ENCODE data around the gene PLA2G4D.

PLA2G4D gene, protein sequence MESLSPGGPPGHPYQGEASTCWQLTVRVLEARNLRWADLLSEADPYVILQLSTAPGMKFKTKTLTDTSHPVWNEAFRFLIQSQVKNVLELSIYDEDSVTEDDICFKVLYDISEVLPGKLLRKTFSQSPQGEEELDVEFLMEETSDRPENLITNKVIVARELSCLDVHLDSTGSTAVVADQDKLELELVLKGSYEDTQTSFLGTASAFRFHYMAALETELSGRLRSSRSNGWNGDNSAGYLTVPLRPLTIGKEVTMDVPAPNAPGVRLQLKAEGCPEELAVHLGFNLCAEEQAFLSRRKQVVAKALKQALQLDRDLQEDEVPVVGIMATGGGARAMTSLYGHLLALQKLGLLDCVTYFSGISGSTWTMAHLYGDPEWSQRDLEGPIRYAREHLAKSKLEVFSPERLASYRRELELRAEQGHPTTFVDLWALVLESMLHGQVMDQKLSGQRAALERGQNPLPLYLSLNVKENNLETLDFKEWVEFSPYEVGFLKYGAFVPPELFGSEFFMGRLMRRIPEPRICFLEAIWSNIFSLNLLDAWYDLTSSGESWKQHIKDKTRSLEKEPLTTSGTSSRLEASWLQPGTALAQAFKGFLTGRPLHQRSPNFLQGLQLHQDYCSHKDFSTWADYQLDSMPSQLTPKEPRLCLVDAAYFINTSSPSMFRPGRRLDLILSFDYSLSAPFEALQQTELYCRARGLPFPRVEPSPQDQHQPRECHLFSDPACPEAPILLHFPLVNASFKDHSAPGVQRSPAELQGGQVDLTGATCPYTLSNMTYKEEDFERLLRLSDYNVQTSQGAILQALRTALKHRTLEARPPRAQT

DNA sequence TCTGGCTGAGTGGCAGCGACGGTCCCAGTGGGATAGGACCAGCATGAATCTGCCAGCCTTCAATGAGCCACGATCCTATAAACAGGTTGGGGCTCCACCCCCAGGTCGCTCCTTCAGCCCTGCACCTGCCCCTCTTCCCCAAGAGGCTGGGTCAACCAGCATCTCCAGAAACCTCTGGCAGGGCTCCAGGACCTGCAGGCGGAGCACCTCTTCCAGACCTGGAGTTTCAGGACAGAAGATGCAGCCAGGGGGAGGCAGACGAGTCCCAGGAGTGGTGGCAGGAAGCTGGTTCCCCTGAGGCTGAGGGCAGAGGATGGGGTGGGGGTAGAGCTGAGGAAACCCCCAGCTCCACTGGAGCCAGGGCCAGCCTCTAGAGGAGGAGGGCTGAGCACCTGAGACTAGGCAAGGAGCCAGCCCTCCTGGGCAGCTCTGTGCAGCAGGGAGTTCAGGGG is at the start of gene PLA2G4D:
Gene PLA2G4D (minus strand): TSS at position 51 of the 452 bp plus-strand sequence. CDS start 103 bp downstream, outside the sequence.
- no peak for DNase-seq

DNA sequence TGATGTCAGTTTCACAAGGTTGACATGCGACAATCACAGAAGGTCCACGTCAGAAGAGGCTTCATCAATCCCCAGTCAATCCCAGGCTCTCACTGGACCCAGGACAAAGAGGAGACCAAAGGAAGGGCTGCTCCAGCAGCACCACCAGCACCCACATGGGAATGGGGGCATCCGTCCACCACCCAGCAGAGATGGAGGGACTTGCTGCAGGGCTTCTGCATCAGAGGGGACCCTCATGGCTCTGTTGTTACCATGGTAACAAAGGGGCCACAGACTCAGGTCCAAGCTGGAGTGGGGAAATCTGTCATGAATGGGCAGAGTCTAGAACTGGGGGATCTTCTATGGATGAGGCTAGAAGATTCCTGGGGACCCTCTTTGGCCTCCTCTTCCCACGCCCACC is 49.0 kb upstream of the PLA2G4D start:
- DNase-seq = no peak

DNA sequence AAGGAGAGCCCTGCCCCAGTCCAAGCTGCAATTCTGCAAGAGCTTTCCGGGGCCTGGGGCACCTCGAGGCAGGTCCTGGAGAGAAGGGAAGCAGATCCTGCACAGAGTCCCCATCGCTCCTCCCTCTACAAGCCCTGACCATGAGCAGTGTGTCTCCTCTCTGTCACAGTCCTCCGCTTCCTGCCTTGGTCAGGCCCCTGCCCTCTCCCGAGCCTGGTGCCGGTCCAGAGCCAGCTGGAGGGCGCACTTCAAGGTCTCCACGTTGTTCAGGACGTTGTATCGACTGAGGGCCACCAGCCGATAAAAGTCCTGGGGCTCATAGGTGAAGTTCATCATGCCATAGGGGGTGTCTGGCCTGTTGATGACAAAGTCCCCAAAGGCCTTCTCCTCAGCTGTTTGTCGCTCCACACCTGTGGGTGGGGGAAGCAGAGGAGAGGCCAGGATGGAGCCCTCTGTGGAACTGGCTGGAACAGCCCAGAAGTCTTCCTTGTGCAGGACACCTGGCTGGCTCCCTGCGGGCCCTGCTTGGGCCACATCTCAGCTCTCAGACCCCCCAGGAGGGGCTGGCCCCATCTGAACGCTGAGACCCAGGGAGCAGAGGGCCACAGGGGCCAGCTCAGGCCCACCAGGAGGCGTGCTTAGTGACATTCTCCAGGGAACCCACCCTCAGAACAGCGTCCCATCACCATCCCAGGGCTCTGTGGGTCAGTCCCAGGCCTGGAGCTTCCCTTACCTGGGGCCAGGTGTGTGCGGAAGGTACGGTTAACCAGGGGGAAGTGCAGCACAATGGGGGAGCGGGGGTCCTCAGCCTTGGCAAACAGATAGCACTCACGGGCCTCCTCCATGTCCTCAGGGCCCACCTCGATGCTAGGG is 47.7 kb upstream of the PLA2G4D start:
- no peak for DNase-seq

DNA sequence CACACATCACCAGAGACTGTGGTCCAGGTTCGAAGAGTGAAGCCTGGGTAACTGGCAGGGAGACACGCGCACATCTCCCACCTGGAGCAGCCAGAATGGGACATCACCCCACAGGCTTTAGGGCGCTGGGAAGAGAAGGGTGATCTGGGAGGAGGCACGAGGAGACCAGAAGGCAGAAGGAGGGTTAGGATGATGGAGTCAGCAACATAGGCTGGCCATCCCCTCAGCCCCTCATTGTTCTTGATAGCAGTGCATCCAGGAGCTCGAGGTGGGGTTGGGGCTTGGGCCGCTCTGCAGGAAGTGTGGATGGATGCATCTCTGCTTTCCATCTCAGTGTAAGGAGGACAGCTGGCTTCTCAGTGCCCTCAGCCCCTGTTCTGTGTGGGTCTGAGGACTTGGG is 46.9 kb upstream of the PLA2G4D start:
- no peak for DNase-seq

DNA sequence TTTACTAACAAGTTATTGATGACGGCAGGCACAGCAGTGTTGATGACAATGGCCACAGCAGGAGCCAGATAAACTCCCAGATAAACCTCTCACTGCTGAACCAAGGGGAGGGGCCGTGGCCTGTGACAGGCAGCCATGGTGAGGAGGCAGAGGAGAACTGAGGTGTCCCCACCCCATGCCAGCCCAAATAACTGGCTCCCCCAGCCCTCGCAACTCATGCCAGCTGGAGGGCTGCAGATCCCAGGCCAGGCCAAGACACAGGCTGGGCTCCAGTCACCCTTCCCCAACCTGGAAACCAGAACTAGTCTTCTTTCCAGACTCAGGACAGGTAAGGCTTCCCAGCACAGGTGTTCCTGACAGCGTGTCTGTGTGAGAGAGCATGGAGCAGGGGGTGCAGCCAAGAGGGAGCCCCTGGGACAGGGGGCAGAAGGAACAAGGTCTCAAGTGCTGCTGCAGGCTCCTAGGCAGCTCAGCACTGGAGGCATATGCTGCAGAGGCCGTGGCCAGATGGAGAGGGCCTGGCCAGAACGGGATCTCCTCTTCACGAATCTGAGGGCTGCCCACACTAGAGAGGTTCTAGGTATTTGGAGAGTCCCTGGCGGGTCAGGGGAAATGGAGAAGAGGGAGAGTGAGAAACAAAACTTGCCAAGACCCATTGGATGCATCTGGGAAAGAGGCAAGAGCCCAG is 46.2 kb upstream of the PLA2G4D start:
- no peak for DNase-seq

DNA sequence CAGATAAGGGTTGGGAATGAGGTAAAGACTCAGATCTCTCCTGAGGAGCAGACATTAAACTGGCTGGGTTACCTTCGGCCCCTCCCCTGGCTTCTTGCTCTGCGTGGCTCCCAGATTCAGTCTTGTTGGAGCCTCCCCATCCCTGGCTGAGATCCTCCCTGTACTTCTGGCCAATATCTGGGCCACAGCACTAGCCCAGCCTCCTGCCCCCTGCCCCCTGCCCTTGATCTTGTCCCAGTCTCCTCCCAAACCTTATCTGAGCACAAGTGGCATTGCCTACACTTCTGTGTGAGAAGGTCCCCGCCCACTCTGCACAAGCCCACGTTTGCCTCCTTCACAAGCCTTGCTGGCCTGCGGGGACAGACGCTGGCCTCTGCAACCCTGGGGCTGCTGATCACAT is 45.2 kb upstream of the PLA2G4D start:
- no peak for DNase-seq

DNA sequence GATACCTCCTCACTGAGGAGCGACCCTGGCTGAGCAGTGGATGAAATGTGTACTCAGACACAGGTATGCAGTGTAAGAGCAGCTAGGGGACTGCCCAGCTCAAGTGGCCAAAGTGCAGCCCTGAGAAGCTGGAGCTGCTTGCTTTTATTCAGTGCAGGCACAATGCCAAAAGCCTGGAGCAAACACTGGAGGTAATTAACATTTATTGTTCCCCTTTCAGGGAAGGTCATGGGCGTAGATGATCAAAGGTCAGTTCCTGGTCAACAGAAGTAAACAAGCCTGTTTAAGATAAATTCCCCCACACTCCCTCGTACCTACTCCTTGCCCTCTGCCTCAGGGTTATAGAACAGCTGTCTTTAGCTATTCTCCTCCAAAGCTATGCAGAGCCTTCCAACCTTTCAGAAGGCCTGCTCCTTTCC is 44.6 kb upstream of the PLA2G4D start:
- no peak for DNase-seq

DNA sequence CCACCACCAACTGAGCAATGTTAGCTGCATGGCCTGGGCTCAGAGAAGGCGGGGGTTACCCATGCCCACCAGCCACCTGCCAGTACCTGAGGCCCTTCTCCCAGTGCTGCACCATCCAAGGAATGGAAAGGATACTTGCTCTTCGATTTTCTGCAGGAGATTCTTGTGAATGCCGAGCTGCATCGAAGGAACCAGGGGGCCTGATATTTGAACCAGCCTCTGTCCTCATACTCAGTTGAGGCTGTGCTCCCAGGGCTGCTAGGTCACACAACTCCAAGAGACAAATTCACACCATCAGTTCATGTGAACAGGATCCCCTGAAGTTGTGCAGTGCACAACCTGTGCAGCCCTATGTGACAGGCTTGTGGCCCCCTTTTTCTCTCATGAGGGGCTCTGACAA is 44.0 kb upstream of the PLA2G4D start:
- DNase-seq = no peak

DNA sequence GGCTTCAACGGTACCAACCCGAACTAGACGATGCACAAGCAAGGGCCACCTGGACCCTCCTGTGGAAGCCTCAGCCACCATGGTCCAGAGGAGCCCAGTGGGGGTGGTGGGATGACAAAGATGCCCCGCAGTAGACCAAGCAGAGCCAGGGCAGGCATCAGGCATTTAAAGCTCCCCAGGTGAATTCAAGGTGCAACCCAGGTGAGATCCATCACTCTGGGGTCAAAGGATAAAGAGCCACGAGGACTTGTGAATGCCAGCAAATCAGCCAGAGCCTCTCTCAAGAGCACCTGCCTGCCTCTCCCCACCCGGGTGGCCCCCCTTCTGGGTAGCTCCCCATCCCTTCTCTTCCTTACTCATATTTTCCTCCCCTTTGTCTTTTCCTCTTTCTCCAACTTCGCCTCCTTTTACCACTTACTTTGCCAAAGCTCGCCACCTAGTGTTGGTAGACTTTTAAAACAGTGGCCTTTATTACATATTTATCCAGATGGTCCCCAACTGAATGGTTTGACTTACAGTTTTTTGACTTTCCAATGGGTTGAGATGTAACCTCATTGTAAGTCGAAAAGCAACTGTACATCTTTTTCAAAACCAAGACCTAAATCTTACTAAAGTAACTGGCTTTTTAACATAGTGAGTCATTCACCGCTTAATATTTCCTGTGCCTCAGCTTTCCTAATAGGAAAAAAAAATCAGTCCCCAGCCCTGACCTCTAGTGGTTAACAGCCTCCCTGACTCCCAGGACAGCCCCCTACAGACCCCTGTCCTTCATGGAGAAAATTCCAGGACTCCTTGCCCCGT is 43.3 kb upstream of the PLA2G4D start:
- peak; percentile 46 for DNase-seq

DNA sequence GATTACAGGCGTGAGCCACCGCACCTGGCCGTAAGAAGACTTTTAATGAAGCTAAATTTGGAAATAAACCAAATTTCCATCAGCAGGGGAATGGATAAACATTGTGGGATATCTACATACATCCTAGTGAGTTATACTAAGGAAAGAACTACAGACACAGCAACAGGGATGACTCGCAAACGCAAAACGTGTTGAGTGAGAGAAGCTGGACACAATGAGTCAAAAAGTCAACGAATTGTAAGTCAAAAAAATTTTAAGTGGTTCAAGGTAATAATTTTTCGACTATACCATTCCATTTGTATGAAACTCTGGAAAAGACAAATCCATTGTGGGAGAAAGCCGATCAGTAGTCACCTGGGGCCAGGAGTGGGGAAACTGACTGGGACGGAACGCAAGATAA is 42.2 kb upstream of the PLA2G4D start:
- no peak for DNase-seq

DNA sequence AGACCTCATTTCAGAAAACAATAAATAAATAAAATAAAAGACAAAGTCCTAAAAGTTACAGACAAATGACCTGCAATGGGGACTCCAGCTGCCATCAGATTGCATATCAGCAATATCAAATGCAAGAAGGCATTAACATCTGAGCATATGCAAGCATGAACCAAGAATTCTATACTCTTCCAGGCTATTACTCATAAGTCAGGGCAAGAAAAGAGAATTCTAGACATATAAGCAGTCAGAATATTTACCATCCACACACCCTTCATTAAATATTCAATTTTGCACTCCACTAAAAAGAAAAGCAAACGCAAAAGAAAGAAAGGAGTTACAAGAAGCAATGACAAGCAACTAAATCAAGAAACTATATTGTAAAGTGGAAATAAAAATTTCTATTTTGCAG is 41.0 kb upstream of the PLA2G4D start:
- DNase-seq = no peak

DNA sequence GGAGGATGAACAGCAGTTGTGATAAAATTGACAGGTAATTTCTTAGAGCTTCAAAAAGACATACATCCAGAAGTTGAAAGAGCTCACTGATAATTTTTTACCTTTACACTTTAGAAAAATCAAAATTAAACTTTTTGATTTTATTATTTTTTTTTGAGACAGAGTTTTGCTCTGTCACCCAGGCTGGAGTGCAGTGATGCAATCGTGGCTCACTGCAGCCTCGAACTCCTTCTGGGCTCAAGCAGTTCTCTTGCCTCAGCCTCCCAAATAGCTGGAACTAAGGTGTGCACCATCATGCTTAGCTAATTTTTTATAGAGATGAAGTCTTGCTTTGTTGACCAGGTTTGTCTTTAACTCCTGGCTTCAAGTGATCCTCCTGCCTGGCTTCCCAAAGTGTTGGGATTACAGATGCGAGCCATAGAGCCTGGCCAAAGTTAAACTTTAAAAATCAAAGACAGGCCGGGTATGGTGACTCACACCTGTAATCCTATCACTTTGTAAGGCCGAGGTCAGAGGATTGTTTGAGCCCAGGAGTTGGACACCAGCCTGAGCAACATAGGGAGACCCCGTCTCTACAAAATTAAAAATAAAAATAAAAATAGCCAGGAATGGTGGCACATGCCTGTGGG is 40.4 kb upstream of the PLA2G4D start:
- no peak for DNase-seq

DNA sequence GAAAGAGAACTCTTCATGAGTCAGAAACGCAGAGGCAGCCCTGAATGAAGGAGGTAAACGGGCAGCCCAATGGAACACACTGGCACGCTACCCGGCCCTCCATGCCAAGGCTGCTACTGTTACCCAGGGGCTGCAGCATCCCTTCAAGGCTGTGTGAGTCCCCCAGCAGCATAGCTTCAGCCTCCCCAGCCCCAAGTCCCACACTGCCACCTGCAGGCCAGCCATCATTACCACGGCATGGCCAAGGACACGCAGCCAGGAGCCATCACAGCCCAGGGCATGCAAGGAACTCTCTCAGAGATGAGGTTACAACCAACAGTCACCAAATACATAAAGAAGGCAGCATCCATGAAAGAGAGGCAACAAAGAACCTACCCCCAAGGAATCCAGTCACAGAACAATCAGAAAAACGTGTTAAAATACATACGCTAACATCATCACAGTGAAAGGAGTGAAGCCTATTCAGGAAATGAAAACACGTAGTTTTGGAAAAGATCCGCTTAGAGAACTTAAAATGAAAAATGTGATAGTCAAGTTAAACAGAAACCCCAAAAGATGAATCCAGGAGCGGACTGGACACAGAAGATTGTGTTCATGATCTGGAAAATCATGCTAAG is 39.6 kb upstream of the PLA2G4D start:
- peak; percentile 2 for DNase-seq

DNA sequence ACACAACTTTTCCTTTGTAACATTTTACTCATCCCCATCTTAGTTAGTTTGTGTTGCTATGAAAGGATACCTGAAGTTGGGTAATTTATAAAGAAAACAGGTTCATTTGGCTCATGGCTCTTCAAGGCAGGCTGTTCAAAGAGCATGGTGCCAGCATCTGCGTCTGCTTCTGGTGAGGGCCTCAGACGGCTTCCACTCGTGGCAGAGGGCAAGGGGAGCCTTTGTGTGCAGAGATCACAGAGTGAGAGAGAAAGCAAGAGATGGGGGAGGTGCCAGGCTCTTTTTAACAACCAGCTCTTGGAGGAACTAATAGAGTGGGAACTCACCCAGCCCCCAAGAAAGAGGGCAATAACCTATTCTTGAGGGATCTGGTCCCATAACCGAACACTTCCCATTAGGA is 39.0 kb upstream of the PLA2G4D start:
- DNase-seq = no peak

DNA sequence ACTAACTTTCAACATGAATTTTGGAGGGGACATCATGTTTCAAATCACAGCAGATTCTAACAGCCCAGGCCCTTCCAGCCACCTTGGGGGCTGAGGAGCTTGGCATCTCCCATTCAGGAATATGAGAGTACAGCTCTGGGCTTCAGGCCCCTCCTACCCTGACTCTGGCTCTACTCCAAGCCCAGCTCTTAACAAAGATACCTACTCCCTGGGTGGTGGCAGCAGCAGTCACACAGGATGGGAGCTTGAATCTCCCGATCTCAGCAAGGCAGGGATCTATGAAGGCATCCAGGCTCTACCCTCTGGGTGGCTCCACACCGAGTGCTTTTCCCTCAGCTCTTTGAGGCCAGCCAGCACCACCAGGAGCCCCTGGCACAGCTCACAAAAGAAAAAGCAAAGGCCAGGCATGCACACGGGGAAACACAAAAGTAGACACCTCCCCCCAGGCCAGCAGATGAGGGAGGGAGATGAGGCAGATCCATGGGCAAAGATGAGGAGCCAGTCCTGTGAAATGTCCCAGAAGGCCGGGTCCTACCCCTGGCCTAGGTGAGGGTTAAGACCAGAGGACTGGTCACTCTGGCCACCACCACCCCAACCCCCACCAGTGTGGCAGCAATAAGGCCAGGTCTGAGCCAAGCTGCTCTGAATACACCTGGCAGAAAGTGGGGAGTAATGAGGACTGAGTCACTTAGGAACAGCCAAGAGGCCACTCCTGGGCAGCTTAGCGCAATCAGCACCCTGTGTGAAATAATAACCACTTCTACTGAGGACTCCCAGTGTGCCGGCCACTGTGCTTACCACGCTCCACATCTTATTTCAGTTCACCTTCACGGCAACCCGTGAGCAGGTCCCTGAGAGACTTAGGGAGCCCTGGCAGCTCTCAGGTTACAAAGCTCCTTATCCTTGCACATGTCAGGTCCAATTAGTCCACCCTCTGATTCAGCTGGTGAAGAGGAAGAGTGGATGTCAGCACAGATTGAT is 37.8 kb upstream of the PLA2G4D start:
- peak; percentile 1 for DNase-seq

DNA sequence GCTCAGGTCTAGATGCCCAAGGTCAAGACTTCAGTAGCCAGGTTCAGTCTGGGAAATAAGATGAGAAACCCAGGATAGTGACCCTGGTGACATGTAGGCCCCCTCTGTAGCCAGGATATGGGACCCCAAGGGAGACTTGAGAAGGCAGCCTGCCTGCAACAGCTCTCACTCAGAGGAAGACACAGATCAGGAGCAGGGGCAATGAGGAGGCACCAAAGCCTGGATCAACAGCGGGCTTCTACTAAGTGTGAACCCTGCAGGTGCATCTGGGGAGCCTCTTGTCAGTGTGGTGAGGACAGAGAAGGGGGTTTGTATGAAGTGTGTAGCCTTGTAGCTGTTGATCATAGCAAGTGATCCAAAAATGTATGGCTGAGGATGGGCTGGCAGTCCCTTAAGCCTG is 36.6 kb upstream of the PLA2G4D start:
- DNase-seq = no peak

DNA sequence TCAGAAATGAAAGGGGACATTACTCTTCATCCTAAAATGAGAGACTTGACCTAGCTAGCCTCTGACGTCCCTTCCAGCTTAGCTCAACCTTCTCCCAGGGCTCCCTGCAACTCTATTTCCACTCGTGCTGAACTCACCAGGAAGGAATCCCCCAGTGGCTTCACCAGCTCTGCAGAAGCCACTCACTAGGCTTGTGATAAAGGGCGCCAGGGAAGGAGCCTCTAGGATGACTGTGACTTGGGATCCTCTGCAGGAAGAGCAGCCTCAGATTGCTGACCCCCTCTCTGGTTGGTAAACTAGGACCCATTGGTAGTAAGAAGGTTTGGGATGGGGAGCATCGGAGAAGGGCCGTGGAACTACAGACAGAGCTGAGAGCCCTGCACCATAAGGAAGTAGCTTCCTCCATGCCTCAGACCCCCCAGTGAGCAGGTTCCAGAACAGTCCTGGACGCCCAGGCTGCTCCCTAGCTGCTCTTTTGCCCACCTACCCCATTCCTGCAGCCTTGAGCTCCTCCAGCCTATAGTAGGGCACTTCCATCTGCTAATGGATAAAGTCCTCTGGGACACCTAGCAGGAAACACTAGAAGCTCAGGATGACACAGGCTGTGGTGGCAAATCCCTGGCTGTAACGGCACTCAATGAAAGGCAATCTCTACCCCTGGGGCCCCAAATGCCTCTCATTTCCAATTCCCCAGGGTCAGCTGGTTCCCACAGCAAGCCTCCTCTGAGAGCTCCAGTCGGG is 36.1 kb upstream of the PLA2G4D start:
- DNase-seq = no peak

DNA sequence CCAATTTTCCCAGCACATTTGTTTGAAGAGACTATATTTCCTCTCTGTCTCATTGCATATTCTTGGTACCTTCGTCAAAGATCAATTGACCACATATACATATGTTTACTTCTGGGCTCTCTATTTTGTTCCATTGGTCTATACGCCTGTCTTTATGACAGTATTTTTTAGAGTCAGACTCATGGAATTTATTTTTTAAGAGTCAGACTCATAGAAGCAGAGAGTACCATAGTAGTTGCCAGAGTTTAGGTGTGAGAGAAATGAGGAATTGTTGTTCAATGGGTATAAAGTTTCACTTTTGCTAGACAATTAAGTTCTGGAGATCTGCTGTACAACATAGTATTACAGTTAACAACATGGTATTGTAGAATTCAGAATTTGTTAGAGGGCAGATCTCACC is 35.0 kb upstream of the PLA2G4D start:
- DNase-seq = no peak

DNA sequence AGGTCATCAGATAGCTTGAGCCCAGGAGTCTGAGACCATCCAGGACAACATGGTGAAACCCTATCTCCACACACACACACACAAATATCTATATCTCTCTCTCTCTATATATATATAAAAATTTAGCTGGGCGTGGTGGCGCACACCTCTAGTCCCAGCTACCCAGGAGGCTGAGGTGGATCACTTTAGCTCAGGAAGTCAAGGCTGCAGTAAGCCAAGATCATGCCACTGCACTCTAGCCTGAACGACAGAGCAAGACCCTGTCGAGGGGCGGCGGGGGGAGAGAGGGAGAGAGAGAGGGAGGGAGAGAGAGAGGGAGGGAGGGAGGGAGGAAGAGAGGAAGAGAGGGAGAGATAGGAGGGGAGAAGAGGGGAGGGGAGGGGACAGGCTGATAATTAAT is 34.1 kb upstream of the PLA2G4D start:
- DNase-seq = no peak
